NCI-H2171 treated with DMSO at 0.1 percent for 48 hours (cell line): ENCODE data around the gene LRRC31.

Experiments used
- DNase-seq: peaks from one replicate; lab custom pipeline; 2025; lab: John Stamatoyannopoulos, UW

The LRRC31 gene

GRCh38 chr3:169863458-169863899 is 6.3 kb downstream of the LRRC31 start:
- peak; percentile 20 for DNase-seq

GRCh38 chr3:169861871-169862270 is 7.9 kb downstream of the LRRC31 start:
- DNase-seq: no peak

GRCh38 chr3:169857811-169858210 is 11.9 kb downstream of the LRRC31 start:
- DNase-seq: no peak

GRCh38 chr3:169855514-169855913 is 14.2 kb downstream of the LRRC31 start:
- no peak for DNase-seq

- no peak for DNase-seq
These were observed 19.1 kb downstream of the LRRC31 start for GRCh38 chr3:169850618-169851017.

GRCh38 chr3:169848741-169849140 is 21.0 kb downstream of the LRRC31 start:
- no peak for DNase-seq

- peak; percentile 96 for DNase-seq
These were observed 21.8 kb downstream of the LRRC31 start for GRCh38 chr3:169847896-169848295.

- DNase-seq: no peak
These were observed 23.1 kb downstream of the LRRC31 start for GRCh38 chr3:169846458-169847193.

GRCh38 chr3:169842960-169843359 is 26.8 kb downstream of the LRRC31 start:
- no peak for DNase-seq

GRCh38 chr3:169841171-169841570 is 28.6 kb downstream of the LRRC31 start:
- peak; percentile 80 for DNase-seq

- no peak for DNase-seq
These were observed 31.2 kb downstream of the LRRC31 start for GRCh38 chr3:169838511-169839030.

- no peak for DNase-seq
These were observed 32.8 kb downstream of the LRRC31 start for GRCh38 chr3:169836942-169837275.

- DNase-seq: no peak
These were observed 33.4 kb downstream of the LRRC31 start for GRCh38 chr3:169836078-169836941.

GRCh38 chr3:169835533-169835932 is 34.2 kb downstream of the LRRC31 start:
- DNase-seq: no peak

- DNase-seq: no peak
These were observed 42.0 kb downstream of the LRRC31 start for GRCh38 chr3:169827712-169828111.

- no peak for DNase-seq
These were observed 44.4 kb downstream of the LRRC31 start for GRCh38 chr3:169825316-169825715.

- DNase-seq: no peak
These were observed 46.8 kb downstream of the LRRC31 start for GRCh38 chr3:169822983-169823382.

- no peak for DNase-seq
These were observed 47.2 kb downstream of the LRRC31 start for GRCh38 chr3:169822540-169822939.

- DNase-seq: no peak
These were observed 47.6 kb downstream of the LRRC31 start for GRCh38 chr3:169822091-169822490.

- no peak for DNase-seq
These were observed 51.4 kb downstream of the LRRC31 start for GRCh38 chr3:169818316-169818715.

- DNase-seq: no peak
These were observed 54.1 kb downstream of the LRRC31 start for GRCh38 chr3:169815590-169816150.

GRCh38 chr3:169813757-169814517 is 55.8 kb downstream of the LRRC31 start:
- peak; percentile 41 for DNase-seq
